H1 (cell line): Measurements from ENCODE around the gene MARCKS. TPM values are rescaled to one million over a fixed set of nuclear protein-coding genes. Genes with fewer than 3 reads are reported as not detected.

Experiments used
- CTCF ChIA-PET: fragments of 300-600 bp; sonication (Branson Sonifier 250); formaldehyde crosslinking; loops from one replicate; lab custom pipeline; 2021; ENCODE audit not compliant: partially characterized antibody; lab: Charles Lee
- POLR2A ChIA-PET: fragments of 300-600 bp; sonication (Branson Sonifier 250); formaldehyde crosslinking; loops from one replicate; lab custom pipeline; 2021; ENCODE audit warnings: inconsistent platforms; ENCODE audit not compliant: partially characterized antibody; lab: Charles Lee
- DNase-seq, 2 experiments: peaks; one replicate each; pipeline versions ENCODE4 v3.0.0 to v3.0.0-alpha.2; 2010 to 2022; ENCODE audit warnings: low spot score in 2 of 2, low read depth in 1 of 2, mixed read lengths in 1 of 2
- FAIRE-seq: peaks from 2 replicates; lab custom pipeline; 2011; peaks lifted over from hg19 to GRCh38; lab: Jason Lieb, UNC
- H2AFZ ChIP-seq: 2 replicates; pipeline ENCODE4 v1.8.1; 2012; ENCODE audit warnings: low read length, inconsistent platforms
- H2AK5ac ChIP-seq: 2 replicates; pipeline ENCODE4 v1.6.1; 2013; ENCODE audit warnings: low read depth, low read length
- H2BK120ac ChIP-seq: replicated peaks from 2 replicates; pipeline ENCODE3; 2013; ENCODE audit warnings: low read depth, low read length, inconsistent platforms
- H2BK12ac ChIP-seq: 2 replicates; pipeline ENCODE4 v1.6.1; 2013; ENCODE audit warnings: low read depth, low read length
- H2BK15ac ChIP-seq: 2 replicates; pipeline ENCODE4 v1.6.1; 2013; ENCODE audit warnings: low read length
- H2BK20ac ChIP-seq: 2 replicates; pipeline ENCODE4 v1.6.1; 2013; ENCODE audit warnings: low read length
- H2BK5ac ChIP-seq: 2 replicates; pipeline ENCODE4 v1.6.1; 2013; ENCODE audit warnings: low read depth, low read length
- H3K14ac ChIP-seq: 2 replicates; pipeline ENCODE4 v1.6.1; 2013; ENCODE audit warnings: inconsistent platforms; ENCODE audit not compliant: insufficient read length
- H3K18ac ChIP-seq: 2 replicates; pipeline ENCODE4 v1.6.1; 2013; ENCODE audit warnings: low read length; ENCODE audit errors: extremely low read depth
- H3K23ac ChIP-seq: 2 replicates; pipeline ENCODE4 v1.6.1; 2013; ENCODE audit warnings: inconsistent platforms; ENCODE audit not compliant: insufficient read length
- H3K23me2 ChIP-seq: 2 replicates; pipeline ENCODE4 v1.6.1; 2013; ENCODE audit warnings: low read depth, low read length
- H3K27ac ChIP-seq: 2 replicates; pipeline ENCODE4 v1.6.1; 2011; ENCODE audit warnings: low read depth, low read length, inconsistent platforms
- H3K27me3 ChIP-seq, 4 experiments: replicated peaks in 1 of 4; 1 replicate in 1 of 4; 2 replicates in 3 of 4; pipeline versions ENCODE4 v1.6.1 to v1.8.1; 2011 to 2013; ENCODE audit warnings: low read length in 3 of 4, mild to moderate bottlenecking in 3 of 4, inconsistent platforms in 2 of 4, mixed read lengths in 2 of 4, moderate library complexity in 1 of 4; ENCODE audit not compliant: control insufficient read depth in 3 of 4, insufficient read depth in 3 of 4; ENCODE audit errors: extremely low read depth in 1 of 4
- H3K36me3 ChIP-seq, 4 experiments: 2 replicates each; pipeline versions ENCODE4 v1.6.1 to v1.8.1; 2011 to 2013; ENCODE audit warnings: mild to moderate bottlenecking in 4 of 4, low read length in 3 of 4, moderate library complexity in 2 of 4, control low read depth in 1 of 4, inconsistent platforms in 1 of 4; ENCODE audit not compliant: insufficient read depth in 4 of 4, control insufficient read depth in 2 of 4
- H3K4ac ChIP-seq: replicated peaks from 2 replicates; pipeline ENCODE3; 2013; ENCODE audit warnings: low read length, low read depth, mixed read lengths, inconsistent platforms; ENCODE audit not compliant: insufficient read length
- H3K4me1 ChIP-seq, 4 experiments: replicated peaks in 1 of 4; 1 replicate in 1 of 4; 2 replicates in 3 of 4; pipeline versions ENCODE4 v1.6.1 to v1.8.1; 2011 to 2013; ENCODE audit warnings: low read length in 3 of 4, inconsistent platforms in 2 of 4, mixed read lengths in 1 of 4; ENCODE audit not compliant: insufficient read depth in 4 of 4, control insufficient read depth in 3 of 4
- H3K4me2 ChIP-seq, 2 experiments: 2 replicates each; pipeline versions ENCODE4 v1.6.1 to v1.8.1; 2011 to 2013; ENCODE audit warnings: low read depth in 2 of 2, low read length in 2 of 2, control low read depth in 1 of 2, inconsistent platforms in 1 of 2, mild to moderate bottlenecking in 1 of 2; ENCODE audit not compliant: insufficient read depth in 1 of 2
- H3K4me3 ChIP-seq, 4 experiments: fragments of 200-600, 300-600 bp in 1 of 4; sonication (generic), shearing (Covaris generic), sonication (Bioruptor Twin) in 1 of 4; 2 replicates each; pipeline versions ENCODE4 v1.5.1 to v1.8.1; 2011 to 2016; ENCODE audit warnings: low read length in 4 of 4, low read depth in 3 of 4, control low read depth in 2 of 4, inconsistent platforms in 2 of 4, mild to moderate bottlenecking in 2 of 4, mixed read lengths in 1 of 4, moderate library complexity in 1 of 4; ENCODE audit not compliant: insufficient read depth in 2 of 4; ENCODE audit errors: extremely low read depth in 1 of 4
- H3K56ac ChIP-seq: replicated peaks from 2 replicates; pipeline ENCODE3; 2013; ENCODE audit warnings: low read depth, mild to moderate bottlenecking, mixed read lengths, low read length, inconsistent platforms; ENCODE audit not compliant: insufficient read length
- H3K79me1 ChIP-seq: 2 replicates; pipeline ENCODE4 v1.6.1; 2013; ENCODE audit warnings: low read depth, low read length, control low read depth
- H3K79me2 ChIP-seq, 2 experiments: 2 replicates each; pipeline versions ENCODE4 v1.6.1 to v1.8.1; 2012 to 2013; ENCODE audit warnings: low read length in 2 of 2, mild to moderate bottlenecking in 2 of 2, inconsistent platforms in 1 of 2; ENCODE audit not compliant: insufficient read depth in 2 of 2, control insufficient read depth in 1 of 2
- H3K9ac ChIP-seq, 4 experiments: replicated peaks in 1 of 4; 1 replicate in 1 of 4; 2 replicates in 3 of 4; pipeline versions ENCODE4 v1.6.1 to v1.8.1; 2011 to 2013; ENCODE audit warnings: low read depth in 3 of 4, low read length in 3 of 4, control low read depth in 2 of 4, mild to moderate bottlenecking in 2 of 4, moderate library complexity in 2 of 4, inconsistent platforms in 1 of 4; ENCODE audit errors: extremely low read depth in 1 of 4
- H3K9me3 ChIP-seq, 2 experiments: 2 replicates each; pipeline versions ENCODE4 v1.6.1 to v1.8.1; 2012 to 2013; ENCODE audit warnings: mild to moderate bottlenecking in 2 of 2, moderate library complexity in 2 of 2, control low read depth in 1 of 2, inconsistent platforms in 1 of 2, low read depth in 1 of 2, low read length in 1 of 2, mixed read lengths in 1 of 2; ENCODE audit not compliant: insufficient read depth in 2 of 2
- H4K20me1 ChIP-seq, 2 experiments: replicated peaks in 1 of 2; 2 replicates each; pipeline versions ENCODE3 to v1.8.1; 2011 to 2013; ENCODE audit warnings: inconsistent platforms in 2 of 2, low read length in 2 of 2, mild to moderate bottlenecking in 1 of 2; ENCODE audit not compliant: insufficient read depth in 2 of 2, control insufficient read depth in 1 of 2
- H4K5ac ChIP-seq: 2 replicates; pipeline ENCODE4 v1.6.1; 2013; ENCODE audit warnings: low read length, low read depth, mixed read lengths, inconsistent platforms; ENCODE audit not compliant: insufficient read length
- H4K8ac ChIP-seq: 2 replicates; pipeline ENCODE4 v1.8.0; 2013; ENCODE audit warnings: mild to moderate bottlenecking, moderate library complexity, low read length, inconsistent platforms; ENCODE audit not compliant: insufficient read depth; ENCODE audit errors: extremely low read depth
- H4K91ac ChIP-seq: replicated peaks from 2 replicates; pipeline ENCODE3; 2013; ENCODE audit warnings: low read length, mixed read lengths, inconsistent platforms; ENCODE audit not compliant: insufficient read length
- ATF3 ChIP-seq: IDR thresholded peaks from 2 replicates; pipeline ENCODE4 v1.6.1; 2011; ENCODE audit warnings: low read depth, mild to moderate bottlenecking, low read length; ENCODE audit not compliant: insufficient read depth
- BCL11A ChIP-seq, 2 experiments: IDR thresholded peaks; one replicate each; pipeline ENCODE4 v1.6.1; 2011; ENCODE audit warnings: low read depth in 2 of 2, low read length in 2 of 2, mild to moderate bottlenecking in 2 of 2
- FOSL1 ChIP-seq: IDR thresholded peaks from 2 replicates; pipeline ENCODE4 v1.6.1; 2011; ENCODE audit warnings: mild to moderate bottlenecking, low read depth, low read length, moderate library complexity; ENCODE audit not compliant: insufficient read depth
- MAFK ChIP-seq: IDR thresholded peaks from 2 replicates; pipeline ENCODE4 v1.6.1; 2012; ENCODE audit warnings: low read depth, mild to moderate bottlenecking, improper control_type of control experiment, low read length
- NANOG ChIP-seq: IDR thresholded peaks from 2 replicates; pipeline ENCODE4 v1.6.1; 2011; ENCODE audit warnings: low read length, low read depth, mild to moderate bottlenecking, inconsistent platforms; ENCODE audit not compliant: insufficient read depth, poor library complexity, severe bottlenecking
- POLR2A ChIP-seq, 2 experiments: IDR thresholded peaks; 1 replicate in 1 of 2; 2 replicates in 1 of 2; pipeline ENCODE4 v1.6.1; 2011; ENCODE audit warnings: low read depth in 2 of 2, low read length in 2 of 2, mild to moderate bottlenecking in 2 of 2; ENCODE audit errors: control extremely low read depth in 1 of 2
- RXRA ChIP-seq: IDR thresholded peaks from 2 replicates; pipeline ENCODE4 v1.6.1; 2011; ENCODE audit warnings: low read depth, mild to moderate bottlenecking, low read length, moderate library complexity; ENCODE audit not compliant: insufficient read depth
- WGBS, 2 experiments: shearing (Covaris generic) in 1 of 2; methylation state at CpG; one replicate each; pipeline versions ENCODE4 v1.1.6 to v1.1.7; 2013 to 2015; ENCODE audit warnings: low lambda C conversion rate in 2 of 2, mixed read lengths in 2 of 2, inconsistent platforms in 1 of 2, low coverage in 1 of 2, missing lambda C conversion rate in 1 of 2; ENCODE audit not compliant: insufficient replicate concordance in 2 of 2, insufficient coverage in 1 of 2, insufficient read length in 1 of 2; ENCODE audit errors: extremely low coverage in 1 of 2, missing lambda C conversion rate in 1 of 2; 5-methylcytosine and 5-hydroxymethylcytosine counted together
- polyA plus RNA-seq, 7 experiments: library from polyadenylated mRNA; depleted of rRNA in 3 of 7; stranded (reverse) in 5 of 7; unstranded in 2 of 7; fragments of >200 nt in 5 of 7; fragments of 200-250 nt in 2 of 7; gene quantifications; 1 replicate in 5 of 7; 2 replicates in 1 of 7; 4 replicates in 1 of 7; pipeline versions ENCODE4 v1.2.1 to v1.2.3, GENCODE V29; 2011 to 2013; ENCODE audit warnings: missing spikeins in 2 of 7, mixed read lengths in 2 of 7
- total RNA-seq: library from RNA; stranded (reverse); fragmentation: NEBNext Ultra II Directional; extraction: Animal tissue kit (Norgen Biotek cat#: 25700); gene quantifications from 2 replicates; pipeline ENCODE4 v1.2.1, GENCODE V29; 2021

MARCKS gene
- total and polyA plus RNA-seq, 2 of the 8 experiments (the other 6 are each of a cell fraction or from before 2014, with no cell fraction given), result 26.6 to 111 TPM

- Histone ChIP-seq H3K9me3 (peaks cover 0 to 6% of the 10 kb centered on the region in 2 experiments; a peak in 1 of 4 replicates), H3K56ac (no peak overlapping the region), H4K8ac (no peak overlapping the region), H3K4ac (no peak overlapping the region), H3K4me2 (no peak overlapping the region), H3K4me1 (0 out of 7 replicates have a peak, but pooled peaks cover 0 to 2% (median 0%) of the 10 kb centered on the region in 4 experiments), H3K79me2 (no peaks in the 10 kb centered on the region), H2BK12ac (no peak overlapping the region), H3K23me2 (no peaks in the 10 kb centered on the region), H3K18ac (no peak overlapping the region), H2AFZ (no peak overlapping the region), H4K5ac (no peak overlapping the region), H2BK20ac (no peak overlapping the region), H3K79me1 (no peaks in the 10 kb centered on the region), H2BK15ac (no peak overlapping the region), H3K27me3 (no peaks in the 10 kb centered on the region), H3K14ac (no peak overlapping the region), H4K20me1 (no peaks in the 10 kb centered on the region), H3K36me3 (no peaks in the 10 kb centered on the region), H2AK5ac (no peak overlapping the region), H2BK5ac (no peak overlapping the region), H3K4me3 (no peak overlapping the region), H2BK120ac (no peak overlapping the region), H3K27ac (no peak overlapping the region), H3K9ac (no peak overlapping the region), H4K91ac (no peak overlapping the region), H3K23ac (no peak overlapping the region)
- no peak for FAIRE-seq
- ChIA-PET CTCF (interaction anchor here (1.0 to 1.3 kb wide), 3 partner anchors 12 to 16 kb away, joined by 3 to 6 read pairs (median 6); no protein-coding TSS in a partner anchor), POLR2A (no interaction called here)
- WGBS, 2 experiments, result 76% methylated on average over 6 of the region's 6 CpGs; no CpG with 5 or more reads in 1 of the 2 experiments
- no peak for TF ChIP-seq RXRA
- TF ChIP-seq MAFK, result no peak
- no peak for TF ChIP-seq FOSL1
- TF ChIP-seq POLR2A (IDR thresholded peaks at IDR 0.05; ENCODE audit: control extremely low read depth in 1 of 2, low read depth in 2 of 2, low read length in 2 of 2), result no peak
- no peak for TF ChIP-seq NANOG
- TF ChIP-seq ATF3, result no peak
- TF ChIP-seq BCL11A (IDR thresholded peaks at IDR 0.05; ENCODE audit: low read depth in 2 of 2, low read length in 2 of 2), result no peak
- no peak for DNase-seq
These were observed 37.8 kb downstream of the MARCKS start for GRCh38 chr6:113894712-113895674.
